Mononuclear cell (primary cell): ENCODE data around the gene RNF168. TPM values are rescaled to one million over a fixed set of nuclear protein-coding genes. Genes with fewer than 3 reads are reported as not detected.
A peak's percentile ranks its signal among the peaks of the same experiment; 100 is the strongest.
"Not testable (repeated sequence)": the region's sequence is repeated elsewhere in the genome, so short reads cannot be mapped to it uniquely, and the experiment has no call there.

Source experiments
- H3K27me3 ChIP-seq: 2 replicates; pipeline ENCODE4 v1.6.0; 2011; ENCODE audit warnings: low read length, control low read depth; ENCODE audit not compliant: insufficient read depth
- H3K4me1 ChIP-seq: 2 replicates; pipeline ENCODE4 v1.5.1; 2011; ENCODE audit warnings: mild to moderate bottlenecking, low read length, control low read depth; ENCODE audit not compliant: insufficient read depth
- H3K4me3 ChIP-seq: 2 replicates; pipeline ENCODE4 v1.5.1; 2011; ENCODE audit warnings: mild to moderate bottlenecking, low read length, moderate library complexity
- H3K9me3 ChIP-seq: 2 replicates; pipeline ENCODE4 v1.5.1; 2011; ENCODE audit warnings: low read depth, mild to moderate bottlenecking, control low read depth, low read length
- total RNA-seq: library from RNA; depleted of rRNA; stranded (reverse); fragments of >200 nt; gene quantifications from one replicate; pipeline ENCODE4 v1.2.3, GENCODE V29; 2012

Gene RNF168
- total RNA-seq, 1 donor: 25.9 TPM

DNA sequence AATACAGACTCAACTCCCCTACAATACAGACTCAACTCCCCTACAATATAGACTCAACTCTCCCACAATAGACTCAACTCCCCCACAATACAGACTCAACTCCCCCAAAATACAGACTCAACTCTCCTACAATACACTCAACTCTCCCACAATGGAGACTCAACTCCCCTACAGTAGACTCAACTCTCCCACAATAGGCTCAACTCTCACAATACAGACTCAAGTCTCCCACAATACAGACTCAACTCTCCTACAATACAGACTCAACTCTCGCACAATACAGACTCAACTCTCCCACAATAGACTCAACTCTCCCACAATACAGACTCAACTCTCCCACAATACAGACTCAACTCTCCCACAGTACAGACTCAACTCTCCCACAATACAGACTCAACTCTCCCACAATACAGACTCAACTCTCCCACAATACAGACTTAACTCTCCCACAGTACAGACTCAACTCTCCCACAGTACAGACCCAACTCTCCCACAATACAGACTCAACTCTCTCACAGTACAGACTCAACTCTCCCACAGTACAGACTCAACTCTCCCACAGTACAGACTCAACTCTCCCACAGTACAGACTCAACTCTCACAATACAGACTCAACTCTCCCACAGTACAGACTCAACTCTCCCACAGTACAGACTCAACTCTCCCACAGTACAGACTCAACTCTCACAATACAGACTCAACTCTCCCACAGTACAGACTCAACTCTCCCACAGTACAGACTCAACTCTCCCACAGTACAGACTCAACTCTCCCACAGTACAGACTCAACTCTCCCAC is 40.7 kb downstream of the RNF168 start:
- H3K9me3 ChIP-seq, H3K4me3 ChIP-seq, H3K27me3 ChIP-seq, H3K4me1 ChIP-seq: not testable (repeated sequence)

DNA sequence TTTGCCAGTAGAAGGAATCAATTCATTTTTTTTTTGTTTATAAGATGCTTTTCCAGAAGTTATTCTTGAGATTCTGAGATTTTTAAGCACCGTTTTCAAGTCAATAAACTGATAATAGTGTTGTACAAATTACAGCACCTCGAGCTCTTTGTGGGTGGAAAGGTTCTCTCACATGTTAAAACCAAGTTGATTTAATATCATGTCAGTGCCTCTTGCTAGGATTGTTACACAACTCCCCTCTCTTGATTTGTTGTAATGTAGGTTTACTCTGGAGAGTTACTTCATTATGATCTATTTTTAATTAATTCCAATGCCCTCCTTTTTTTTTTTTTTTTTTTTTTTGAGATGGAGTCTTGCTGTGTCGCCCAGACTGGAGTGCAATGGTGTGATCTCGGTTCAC is 45.5 kb downstream of the RNF168 start:
- Histone ChIP-seq H3K27me3 (no peaks in the 10 kb centered on the region), H3K9me3 (no peaks in the 10 kb centered on the region), H3K4me1 (peaks cover 10% of the 10 kb centered on the region), H3K4me3 (no peak overlapping the region)

DNA sequence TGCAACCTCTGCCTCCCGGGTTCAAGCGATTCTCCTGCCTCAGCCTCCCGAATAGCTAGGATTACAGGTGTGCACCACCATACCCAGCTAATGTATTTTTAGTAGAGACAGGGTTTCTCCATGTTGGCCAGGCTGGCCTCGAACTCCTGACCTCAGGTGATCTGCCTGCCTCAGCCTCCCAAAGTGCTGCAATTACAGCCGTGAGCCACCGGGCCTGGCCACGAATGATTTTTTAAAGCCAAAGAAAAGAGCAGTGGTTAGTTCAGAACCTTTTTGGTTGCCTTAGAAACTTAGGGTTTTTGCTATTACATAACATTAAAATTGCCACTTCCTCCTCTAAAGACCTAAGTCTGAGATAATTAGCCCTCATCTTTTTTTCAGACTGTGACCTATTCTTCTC is 46.1 kb downstream of the RNF168 start:
- not testable (repeated sequence) for H3K4me3 ChIP-seq, H3K27me3 ChIP-seq, H3K9me3 ChIP-seq
- H3K4me1 ChIP-seq: peaks cover 10% of the 10 kb centered on the region

DNA sequence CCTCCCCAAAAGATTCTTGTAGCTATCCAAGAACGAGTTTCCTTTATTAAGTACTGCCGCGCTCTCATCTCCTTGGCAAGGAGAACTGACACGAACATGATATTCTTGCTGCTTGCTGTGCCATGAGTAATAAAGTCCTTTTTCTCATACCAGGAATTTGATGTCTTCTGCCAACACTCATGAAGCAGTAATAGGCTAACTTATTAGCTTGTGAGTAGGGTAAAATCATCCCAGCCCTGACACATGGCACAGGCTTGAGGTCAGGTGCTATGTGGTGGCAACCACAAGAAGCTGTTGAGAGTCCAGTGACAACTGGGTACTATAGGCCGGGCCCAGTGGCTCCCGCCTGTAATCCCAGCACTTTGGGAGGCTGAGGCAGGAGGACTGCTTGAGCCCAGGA is 48.6 kb downstream of the RNF168 start:
- no peaks in the 10 kb centered on the region for H3K27me3 ChIP-seq
- H3K4me3 ChIP-seq: no peak overlapping the region
- H3K4me1 ChIP-seq: peaks cover 10% of the 10 kb centered on the region
- H3K9me3 ChIP-seq: no peaks in the 10 kb centered on the region

DNA sequence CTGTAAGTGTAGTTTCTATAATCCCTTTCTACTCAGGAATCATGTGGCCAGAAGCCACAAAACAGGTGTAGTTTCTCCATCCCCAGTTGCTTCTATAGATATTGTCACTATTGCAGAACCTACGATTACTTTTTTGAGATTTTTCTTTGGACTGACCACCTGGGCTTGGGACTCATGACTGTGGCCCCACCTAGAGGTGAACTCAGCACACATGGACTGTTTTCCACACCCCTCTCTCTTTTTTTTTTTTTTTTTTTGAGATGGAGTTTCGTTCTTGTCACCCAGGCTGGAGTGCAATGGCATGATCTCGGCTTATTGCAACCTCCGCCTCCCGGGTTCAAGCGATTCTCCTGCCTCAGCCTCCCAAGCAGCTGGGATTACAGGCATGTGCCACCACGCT is 58.2 kb downstream of the RNF168 start:
- not testable (repeated sequence) for H3K27me3 ChIP-seq, H3K9me3 ChIP-seq, H3K4me3 ChIP-seq, H3K4me1 ChIP-seq

DNA sequence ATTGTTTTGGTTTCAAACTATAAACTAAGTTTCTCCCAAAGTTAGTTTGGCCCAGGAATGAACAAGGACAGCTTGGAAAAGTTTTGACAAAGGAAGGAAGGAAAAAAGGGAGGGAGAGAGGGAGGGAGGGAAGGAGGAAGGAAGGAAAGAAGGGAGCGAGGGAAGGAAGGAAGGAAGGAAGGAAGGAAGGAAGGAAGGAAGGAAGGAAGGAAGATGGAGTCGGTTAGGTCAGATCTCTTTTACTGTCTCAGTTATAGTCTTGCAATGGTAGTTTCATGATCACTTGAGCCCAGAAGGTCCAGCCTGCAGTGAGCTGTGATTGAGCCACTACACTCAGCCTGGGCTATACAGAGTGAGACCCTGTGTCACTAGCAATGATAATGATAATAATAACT is 59.1 kb downstream of the RNF168 start:
- Histone ChIP-seq H3K4me1 (peaks cover 10% of the 10 kb centered on the region), H3K27me3 (no peaks in the 10 kb centered on the region), H3K4me3 (no peak overlapping the region), H3K9me3 (no peaks in the 10 kb centered on the region)

DNA sequence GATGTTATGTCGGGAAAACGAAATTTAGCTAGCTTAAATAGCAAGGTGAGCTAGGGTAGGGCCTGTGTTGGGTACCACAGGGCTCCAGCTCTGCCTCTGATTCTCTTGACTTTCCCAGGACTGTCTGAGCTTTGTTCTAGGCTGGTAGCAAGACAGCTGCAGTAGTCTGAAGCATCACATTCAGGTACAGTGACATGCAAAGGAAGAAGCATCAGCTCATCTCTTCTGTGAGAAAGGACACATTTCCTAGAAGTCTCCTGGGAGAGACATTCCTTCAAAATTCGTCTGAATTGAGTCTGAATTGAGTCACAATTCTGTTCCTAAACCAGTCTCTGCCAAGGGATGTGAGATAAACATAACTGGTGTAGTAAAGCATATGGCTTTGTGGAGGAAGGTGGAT is 62.9 kb downstream of the RNF168 start:
- Histone ChIP-seq H3K27me3 (no peaks in the 10 kb centered on the region), H3K4me1 (peaks cover 10% of the 10 kb centered on the region), H3K9me3 (no peaks in the 10 kb centered on the region), H3K4me3 (no peak overlapping the region)

DNA sequence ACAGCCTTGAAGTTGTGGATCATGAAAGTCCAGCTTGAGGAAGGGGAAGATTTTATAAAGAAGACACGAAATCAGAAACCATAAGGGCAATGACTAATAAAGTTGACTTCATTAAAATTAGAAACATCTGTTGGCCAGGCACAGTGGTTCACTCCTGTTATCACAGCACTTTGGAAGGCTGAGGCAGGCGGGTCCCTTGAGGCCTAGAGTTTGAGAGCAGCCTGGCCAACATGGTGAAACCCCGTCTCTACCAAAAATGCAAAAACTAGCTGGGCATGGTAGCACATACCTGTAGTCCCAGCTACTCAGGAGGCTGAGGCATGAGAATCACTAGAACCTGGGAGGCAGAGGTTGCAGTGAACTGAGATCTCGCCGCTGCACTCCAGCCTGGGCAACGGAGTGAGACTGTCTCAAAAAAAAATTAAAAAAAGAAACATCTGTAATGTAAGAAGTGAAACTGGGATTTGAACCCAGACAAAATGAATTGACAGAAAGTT is 63.5 kb downstream of the RNF168 start:
- no peak overlapping the region for H3K4me3 ChIP-seq
- no peaks in the 10 kb centered on the region for H3K27me3 ChIP-seq
- no peaks in the 10 kb centered on the region for H3K9me3 ChIP-seq
- H3K4me1 ChIP-seq: peaks cover 9% of the 10 kb centered on the region

DNA sequence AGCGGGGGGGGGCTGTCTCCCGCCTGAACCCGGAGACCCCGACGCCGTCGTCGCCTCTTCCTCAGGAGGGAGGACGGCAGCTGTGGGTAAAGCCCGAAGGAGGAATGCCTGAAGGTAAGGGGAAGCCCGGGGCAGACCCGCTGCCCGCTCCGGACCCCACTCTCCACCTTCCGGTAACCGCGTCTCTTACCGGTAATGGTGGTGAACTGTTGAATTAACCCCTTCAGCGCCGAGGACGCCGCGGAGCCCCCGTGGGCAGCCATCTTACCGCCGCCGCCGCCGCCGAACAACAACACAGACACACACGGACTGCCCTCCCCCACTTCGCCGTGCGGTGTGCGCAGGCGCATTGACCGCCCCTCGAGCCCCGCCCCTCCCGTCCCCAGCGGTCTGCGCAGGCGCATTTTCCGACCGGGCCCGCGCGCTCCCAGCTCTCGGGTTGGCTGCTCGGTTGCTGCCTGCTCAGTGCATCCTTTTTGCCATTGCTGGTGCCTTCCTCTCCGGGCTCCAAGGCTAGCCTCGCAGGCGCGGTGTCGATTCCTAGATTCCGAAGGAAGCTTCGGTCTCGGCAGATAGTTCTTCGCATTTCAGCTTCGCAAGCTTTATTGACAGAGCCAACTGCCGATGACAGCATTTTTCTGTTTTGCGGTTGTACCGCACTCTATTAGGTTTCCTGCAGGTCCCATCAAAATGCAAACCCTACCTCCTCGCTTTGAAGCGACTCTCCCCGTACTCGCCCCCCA is 71.3 kb downstream of the RNF168 start, which contains the start of gene UBXN7:
TSS of gene UBXN7 (minus strand) at position 291 of the 743 bp plus-strand sequence. CDS start at position 263, 28 bp downstream.
- Histone ChIP-seq H3K27me3 (no peaks in the 10 kb centered on the region), H3K9me3 (no peaks in the 10 kb centered on the region), H3K4me3 (peak within 1 kb of the TSS; percentile 96), H3K4me1 (peaks cover 26% of the 10 kb centered on the region)

DNA sequence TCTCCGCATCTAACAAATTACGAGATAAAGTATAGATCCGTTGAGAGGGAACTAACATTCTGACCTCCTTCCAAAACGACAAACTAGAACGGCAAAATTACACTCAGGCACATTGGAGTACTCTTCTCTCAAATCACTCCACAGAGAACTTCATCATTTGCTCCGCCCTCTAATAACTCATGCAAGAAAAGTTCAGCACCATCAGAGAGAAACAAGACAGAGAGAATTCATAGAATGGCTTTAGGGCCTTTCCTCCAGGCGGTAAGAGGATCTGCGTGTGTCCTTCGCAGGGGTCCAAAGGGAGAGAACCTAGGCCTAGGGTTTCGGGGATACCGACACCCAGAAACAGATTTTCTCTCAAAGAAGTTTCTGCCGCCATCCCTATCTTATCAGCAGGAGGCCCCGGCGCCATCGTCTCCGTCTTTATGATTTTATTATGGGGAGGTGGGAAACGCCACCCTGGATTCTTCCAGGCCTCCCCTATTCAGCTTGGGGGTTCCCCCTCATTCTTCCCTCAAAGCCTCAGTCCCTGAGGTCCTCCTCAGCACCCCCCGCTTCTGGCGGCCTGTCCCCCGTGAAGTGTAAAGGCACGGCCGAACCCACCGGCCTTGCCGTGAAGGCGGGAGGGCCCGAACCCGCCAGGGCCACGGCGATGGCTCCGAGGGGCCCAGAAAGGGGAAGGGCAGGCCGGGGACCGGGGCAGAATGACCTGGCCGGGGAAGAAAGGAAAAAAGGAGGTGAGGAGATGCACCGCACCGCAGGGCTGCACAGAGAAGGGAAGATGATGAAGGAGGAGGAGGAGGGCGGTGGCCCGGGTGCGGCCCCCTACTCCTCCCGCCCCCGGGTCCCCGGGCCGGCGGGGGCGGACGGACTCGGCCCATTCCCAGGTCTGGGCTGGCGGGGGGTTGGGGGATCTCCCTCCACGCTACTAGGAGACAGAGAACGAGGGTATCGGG is 72.1 kb downstream of the RNF168 start:
- Histone ChIP-seq H3K4me3 (peak overlapping the region; percentile 96), H3K9me3 (no peaks in the 10 kb centered on the region), H3K27me3 (no peaks in the 10 kb centered on the region), H3K4me1 (peaks cover 26% of the 10 kb centered on the region)

DNA sequence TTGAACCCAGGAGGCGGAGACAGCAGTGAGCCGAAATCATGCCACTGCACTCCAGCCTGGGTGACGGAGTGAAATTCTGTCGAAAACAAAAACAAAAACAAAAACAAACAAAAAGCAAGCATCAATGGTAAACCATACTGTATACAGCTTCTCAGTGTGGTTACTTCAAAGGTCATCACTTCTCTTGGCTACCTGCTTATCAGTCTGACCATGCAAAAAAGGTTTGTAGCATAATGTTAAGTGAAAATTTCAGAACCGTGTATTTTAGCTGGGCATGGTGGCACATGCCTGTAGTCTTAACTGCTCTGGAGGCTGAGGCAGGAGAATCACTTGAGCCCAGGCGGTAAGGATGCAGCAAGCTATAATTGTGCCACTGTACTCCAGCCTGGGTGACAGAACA is 75.5 kb downstream of the RNF168 start:
- Histone ChIP-seq H3K27me3 (no peaks in the 10 kb centered on the region), H3K4me3 (no peak overlapping the region), H3K9me3 (no peaks in the 10 kb centered on the region), H3K4me1 (peaks cover 34% of the 10 kb centered on the region)

DNA sequence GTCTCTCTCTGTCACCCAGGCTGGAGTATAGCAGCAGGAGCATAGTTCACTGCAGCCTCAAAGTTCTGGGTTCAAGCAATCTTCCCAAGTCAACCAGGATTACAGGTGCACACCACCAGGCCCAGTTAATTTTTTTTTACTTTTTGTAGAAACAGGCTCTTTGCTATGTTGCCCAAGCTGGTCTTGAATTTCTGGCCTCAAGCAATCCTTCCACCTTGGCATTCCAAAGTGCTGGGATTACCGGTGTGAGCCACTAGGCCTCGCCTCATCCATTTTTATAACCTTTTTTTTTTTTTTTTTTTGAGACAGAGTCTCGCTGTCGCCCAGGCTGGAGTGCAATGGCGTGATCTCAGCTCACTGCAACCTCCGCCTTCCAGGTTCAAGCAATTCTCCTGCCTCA is 79.1 kb downstream of the RNF168 start:
- not testable (repeated sequence) for H3K9me3 ChIP-seq, H3K4me3 ChIP-seq, H3K27me3 ChIP-seq
- H3K4me1 ChIP-seq: peaks cover 19% of the 10 kb centered on the region

DNA sequence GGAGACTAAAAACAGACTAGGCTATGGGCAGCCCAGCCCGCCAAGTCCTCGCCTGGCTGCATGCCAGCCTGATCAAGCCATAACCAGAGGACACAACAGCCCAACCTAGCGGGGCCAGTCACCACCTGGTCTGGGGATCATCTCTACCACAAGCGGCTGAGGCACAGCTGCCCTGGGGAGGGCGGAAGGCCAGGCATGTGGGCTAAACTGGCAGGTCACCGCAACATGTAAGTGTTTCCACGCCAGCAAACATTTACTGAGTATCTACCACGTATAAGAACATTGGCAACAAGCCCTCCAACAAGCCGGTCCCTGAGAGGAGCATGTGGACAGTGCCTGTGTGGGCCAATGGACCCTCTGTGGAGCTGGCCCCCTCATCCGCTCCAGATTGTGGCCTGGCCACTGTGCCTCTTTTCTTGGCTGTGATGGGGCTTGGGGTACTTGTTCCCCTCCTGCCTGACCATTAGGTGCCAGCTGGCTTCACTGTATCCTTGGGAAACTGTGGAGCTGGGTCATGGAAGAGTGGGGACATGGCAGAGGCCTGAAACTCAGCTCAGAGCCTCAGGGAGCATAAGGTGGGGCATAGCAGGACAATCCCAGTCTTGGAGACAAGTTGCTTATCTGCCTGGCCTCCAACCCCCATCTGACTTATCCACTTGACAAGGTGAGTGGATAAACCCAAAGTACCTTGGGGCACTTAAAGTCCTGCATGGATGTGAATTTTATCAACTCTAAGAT is 80.4 kb downstream of the RNF168 start:
- Histone ChIP-seq H3K4me3 (no peak overlapping the region), H3K4me1 (peaks cover 24% of the 10 kb centered on the region), H3K9me3 (no peaks in the 10 kb centered on the region), H3K27me3 (no peaks in the 10 kb centered on the region)

DNA sequence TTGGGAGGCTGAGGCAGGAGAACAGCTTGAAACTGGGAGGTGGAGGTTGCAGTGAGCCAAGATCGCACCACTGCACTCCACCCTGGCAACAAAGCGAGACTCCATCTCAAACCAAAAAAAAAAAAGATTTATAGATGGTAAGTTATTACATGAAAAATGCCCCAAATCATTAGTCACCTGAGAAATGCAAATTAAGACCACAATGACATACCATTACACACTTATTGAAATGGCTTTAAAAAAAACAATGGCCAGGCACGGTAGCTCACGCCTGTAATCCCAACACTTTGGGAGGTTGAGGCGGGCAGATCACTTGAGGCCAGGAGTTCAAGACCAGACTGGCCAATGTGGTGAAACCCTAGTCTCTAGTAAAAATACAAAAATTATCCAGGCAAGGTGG is 81.9 kb downstream of the RNF168 start:
- H3K4me1 ChIP-seq: peaks cover 33% of the 10 kb centered on the region
- H3K27me3 ChIP-seq, H3K4me3 ChIP-seq, H3K9me3 ChIP-seq: not testable (repeated sequence)
